Naive thymus-derived CD4-positive, alpha-beta T cell (primary cell): ENCODE measurements around the gene NAB2. TPM values are rescaled to one million over a fixed set of nuclear protein-coding genes. Genes with fewer than 3 reads are reported as not detected.

Source experiments
- ATAC-seq: fragments of 150-1000 bp; cut with Tn5 transposase; 2 replicates; pipeline ENCODE4 v1.10.0; 2021; ENCODE audit warnings: mild to moderate bottlenecking, moderate library complexity
- CTCF ChIA-PET: fragments of 350-600 bp; sonication (Branson Sonifier 250); formaldehyde crosslinking; loops from one replicate; lab custom pipeline; 2021; ENCODE audit warnings: antibody characterized with exemption; lab: Charles Lee
- POLR2A ChIA-PET: fragments of 350-600 bp; sonication (Branson Sonifier 250); formaldehyde crosslinking; loops from one replicate; lab custom pipeline; 2021; ENCODE audit warnings: antibody characterized with exemption, inconsistent platforms; lab: Charles Lee
- DNase-seq, 9 donors: peaks; one replicate each; pipeline versions ENCODE4 v3.0.0 to v3.0.0-alpha.2; 2020 to 2022; ENCODE audit warnings: mixed read lengths in 1 of 9
- H3K27ac ChIP-seq: one replicate; pipeline ENCODE4 v1.7.0; 2013; ENCODE audit warnings: mild to moderate bottlenecking, low read depth, low read length, moderate library complexity
- H3K27me3 ChIP-seq, 2 donors: one replicate each; pipeline ENCODE4 v1.7.0; 2013; ENCODE audit warnings: low read length in 2 of 2, mild to moderate bottlenecking in 2 of 2, moderate library complexity in 2 of 2; ENCODE audit not compliant: control insufficient read depth in 2 of 2, insufficient read depth in 2 of 2
- H3K36me3 ChIP-seq, 3 experiments: 1 replicate in 2 of 3; 2 replicates in 1 of 3; pipeline ENCODE4 v1.7.0; 2013; ENCODE audit warnings: low read length in 3 of 3, mild to moderate bottlenecking in 3 of 3, moderate library complexity in 1 of 3; ENCODE audit not compliant: insufficient read depth in 3 of 3, control insufficient read depth in 2 of 3
- H3K4me1 ChIP-seq, 2 donors: one replicate each; pipeline ENCODE4 v1.7.0; 2013; ENCODE audit warnings: low read length in 2 of 2, mild to moderate bottlenecking in 2 of 2, moderate library complexity in 1 of 2; ENCODE audit not compliant: control insufficient read depth in 2 of 2, insufficient read depth in 2 of 2
- H3K4me3 ChIP-seq: 2 replicates; pipeline ENCODE4 v1.7.0; 2013; ENCODE audit warnings: mild to moderate bottlenecking, low read length
- H3K9me3 ChIP-seq, 3 experiments: 1 replicate in 2 of 3; 2 replicates in 1 of 3; pipeline ENCODE4 v1.7.0; 2013; ENCODE audit warnings: low read length in 3 of 3; ENCODE audit not compliant: control insufficient read depth in 2 of 3
- H3K27ac Mint-ChIP-seq, 9 donors: one replicate each; pipeline ENCODE4 v1.8.0; 2020 to 2022; ENCODE audit warnings: mixed read lengths in 9 of 9, mild to moderate bottlenecking in 8 of 9, moderate library complexity in 5 of 9, inconsistent platforms in 2 of 9
- H3K27me3 Mint-ChIP-seq, 5 donors: one replicate each; pipeline ENCODE4 v1.8.0; 2021 to 2022; ENCODE audit warnings: mixed read lengths in 5 of 5, mild to moderate bottlenecking in 1 of 5
- H3K36me3 Mint-ChIP-seq, 5 donors: one replicate each; pipeline ENCODE4 v1.8.0; 2020 to 2022; ENCODE audit warnings: mixed read lengths in 5 of 5, mild to moderate bottlenecking in 3 of 5, inconsistent platforms in 1 of 5
- H3K4me1 Mint-ChIP-seq, 7 donors: one replicate each; pipeline ENCODE4 v1.8.0; 2020 to 2022; ENCODE audit warnings: mixed read lengths in 7 of 7, mild to moderate bottlenecking in 3 of 7, inconsistent platforms in 1 of 7
- H3K4me3 Mint-ChIP-seq, 10 donors: one replicate each; pipeline ENCODE4 v1.8.0; 2020 to 2022; ENCODE audit warnings: mild to moderate bottlenecking in 10 of 10, mixed read lengths in 10 of 10, moderate library complexity in 6 of 10, inconsistent platforms in 2 of 10
- H3K9me3 Mint-ChIP-seq, 11 donors: one replicate each; pipeline ENCODE4 v1.8.0; 2020 to 2022; ENCODE audit warnings: mixed read lengths in 11 of 11, mild to moderate bottlenecking in 4 of 11, inconsistent platforms in 1 of 11, moderate library complexity in 1 of 11
- intact Hi-C, 2 donors: fragments of 100-400 bp; cut with micrococcal nuclease; formaldehyde crosslinking; loops; one replicate each; pipeline ENCODE4 v1.15.1; 2023
- polyA plus RNA-seq, 2 donors: library from polyadenylated mRNA; unstranded; fragments of 300-500 nt; fragmentation: Illumina TruSeq; gene quantifications; one replicate each; pipeline ENCODE4 v1.2.3, GENCODE V29; 2021
- total RNA-seq, 6 experiments: library from RNA in 5 of 6; stranded (reverse) in 5 of 6; gene quantifications; 1 replicate in 5 of 6; 2 replicates in 1 of 6; pipeline ENCODE4 v1.2.3 and lab custom pipeline; 2021 to 2026

The NAB2 gene
- total RNA-seq (10 to 100 TPM in 3 of 5 experiments, 1 to 10 TPM in 2; 5.7 to 22.4 (median 15.5) TPM), polyA plus RNA-seq (1 to 10 TPM in 1 of 2 donors, under 1 TPM in 1; 0.46 to 2.8 TPM), total RNA-seq (lab: John Stamatoyannopoulos, UW) (15.6 reads per million, percentile 45 among the genes with 10 or more reads in this experiment)

GRCh38 chr12:57088354-57089270 lies at the start of gene NAB2:
NAB2 (plus strand) TSS chr12:57089114; CDS start chr12:57089272, 158 bp downstream.
- H3K27me3 Mint-ChIP-seq = no peaks in the 10 kb centered on the region

GRCh38 chr12:57040211-57040610 lies 48.7 kb upstream of the NAB2 start:
- ATAC-seq = no peak
- peaks cover 0 to 2% (median 0%) of the 10 kb centered on the region in 5 donors for H3K27me3 Mint-ChIP-seq
- Histone ChIP-seq H3K4me1 (no peaks in the 10 kb centered on the region), H3K27ac (no peak overlapping the region), H3K4me3 (no peak overlapping the region), H3K36me3 (no peaks in the 10 kb centered on the region), H3K27me3 (no peaks in the 10 kb centered on the region), H3K9me3 (no peaks in the 10 kb centered on the region)
- ChIA-PET CTCF (interaction anchor here (1.0 to 2.2 kb wide), 6 partner anchors 20 to 36 kb away, joined by 3 to 7 read pairs (median 5); no protein-coding TSS in a partner anchor), POLR2A (interaction anchor here (1.0 to 2.0 kb wide), 2 partner anchors 10 to 71 kb away, joined by 3 to 6 read pairs; partner anchors contain the start of gene STAT6)
- DNase-seq = no peak
- no peak overlapping the region for H3K4me3 Mint-ChIP-seq
- H3K36me3 Mint-ChIP-seq = no peaks in the 10 kb centered on the region
- peak overlapping the region in 2 of 9 donors; percentile 13 to 17 for H3K27ac Mint-ChIP-seq
- H3K9me3 Mint-ChIP-seq = peaks cover 0 to 1% (median 0%) of the 10 kb centered on the region in 11 donors
- peaks cover under 1 to 19% (median 8%) of the 10 kb centered on the region in 7 donors for H3K4me1 Mint-ChIP-seq
- intact Hi-C loops = no loop called here

More at GRCh38 chr12:57088354-57089270, at the start of gene NAB2:
- H3K4me3 Mint-ChIP-seq = peak within 1 kb of the TSS; percentile 94 to 98 (median 96)
- peaks cover 40 to 68% (median 57%) of the 10 kb centered on the region in 7 donors for H3K4me1 Mint-ChIP-seq
- peak; percentile 84 for ATAC-seq
- Histone ChIP-seq H3K4me3 (peak within 1 kb of the TSS; percentile 94), H3K36me3 (peaks cover 0 to 30% (median 7%) of the 10 kb centered on the region in 3 experiments), H3K4me1 (peaks cover 23 to 45% of the 10 kb centered on the region in 2 donors), H3K9me3 (no peaks in the 10 kb centered on the region), H3K27ac (peak within 1 kb of the TSS; percentile 100), H3K27me3 (no peaks in the 10 kb centered on the region)
- ChIA-PET CTCF (interaction anchor here (0.5 to 8.5 kb wide), 5 partner anchors 17 to 335 kb away, joined by 3 to 77 read pairs (median 6); partner anchors contain the start of gene STAT6), POLR2A (interaction anchor here (0.5 to 17.0 kb wide), 11 partner anchors 9 to 899 kb away, joined by 3 to 401 read pairs (median 3); partner anchors contain the start of genes NEMP1 and STAT6)
- peak within 1 kb of the TSS; percentile 94 to 99 (median 97) for H3K27ac Mint-ChIP-seq
- intact Hi-C loops = loop anchor here (1.0 to 5.0 kb wide), 18 partner anchors 10 to 1271 kb away; partner anchors contain the start of genes ARHGAP9 (in 2 of the 2), DDIT3 (in 2 of the 2), NACA (in 2 of the 2) and NEMP1 (in 2 of the 2)
- peak; percentile 79 to 91 (median 88) for DNase-seq
- H3K36me3 Mint-ChIP-seq = peaks cover 0 to 8% (median 0%) of the 10 kb centered on the region in 5 donors
- H3K9me3 Mint-ChIP-seq = peaks cover 0 to 2% (median 0%) of the 10 kb centered on the region in 11 donors

- H3K27ac Mint-ChIP-seq = no peak overlapping the region
- DNase-seq (no peak), ATAC-seq (no peak)
- peaks cover 0 to 1% (median 0%) of the 10 kb centered on the region in 11 donors for H3K9me3 Mint-ChIP-seq
- no peaks in the 10 kb centered on the region for H3K4me1 ChIP-seq
- H3K36me3 ChIP-seq = no peaks in the 10 kb centered on the region
- no peaks in the 10 kb centered on the region for H3K27me3 ChIP-seq
- peaks cover 0 to 2% (median 0%) of the 10 kb centered on the region in 5 donors for H3K27me3 Mint-ChIP-seq
- H3K36me3 Mint-ChIP-seq = no peaks in the 10 kb centered on the region
- no peaks in the 10 kb centered on the region for H3K9me3 ChIP-seq
- H3K4me3 ChIP-seq = no peak overlapping the region
- H3K4me3 Mint-ChIP-seq = no peak overlapping the region
- ChIA-PET POLR2A (interaction anchor here (1.0 to 2.0 kb wide), 2 partner anchors 11 to 71 kb away, joined by 3 to 6 read pairs; partner anchors contain the start of gene STAT6), CTCF (interaction anchor here (1.0 to 2.2 kb wide), 7 partner anchors 16 to 36 kb away, joined by 3 to 7 read pairs (median 5); no protein-coding TSS in a partner anchor)
- H3K27ac ChIP-seq = no peak overlapping the region
- H3K4me1 Mint-ChIP-seq = peaks cover 3 to 23% (median 13%) of the 10 kb centered on the region in 7 donors
- intact Hi-C loops = no loop called here
These were observed 48.2 kb upstream of the NAB2 start for GRCh38 chr12:57040750-57041149.

GRCh38 chr12:57042695-57043094 lies 46.2 kb upstream of the NAB2 start:
- peaks cover 0 to 6% (median 0%) of the 10 kb centered on the region in 5 donors for H3K27me3 Mint-ChIP-seq
- peaks cover 0 to 2% (median 0%) of the 10 kb centered on the region in 11 donors for H3K9me3 Mint-ChIP-seq
- CTCF ChIA-PET = no interaction called here
- Histone ChIP-seq H3K9me3 (no peaks in the 10 kb centered on the region), H3K27me3 (no peaks in the 10 kb centered on the region), H3K27ac (no peak overlapping the region), H3K36me3 (no peaks in the 10 kb centered on the region), H3K4me1 (peaks cover 13% of the 10 kb centered on the region in 2 donors), H3K4me3 (no peak overlapping the region)
- peaks cover 22 to 41% (median 32%) of the 10 kb centered on the region in 7 donors for H3K4me1 Mint-ChIP-seq
- no peaks in the 10 kb centered on the region for H3K36me3 Mint-ChIP-seq
- H3K27ac Mint-ChIP-seq = no peak overlapping the region
- intact Hi-C loops = no loop called here
- no peak for ATAC-seq
- no peak for DNase-seq
- no peak overlapping the region for H3K4me3 Mint-ChIP-seq
- POLR2A ChIA-PET = interaction anchor here (1.3 kb wide), 1 partner anchor 10 kb away, joined by 4 read pairs; no protein-coding TSS in a partner anchor

GRCh38 chr12:57044468-57044867 lies 44.4 kb upstream of the NAB2 start:
- Histone ChIP-seq H3K27ac (no peak overlapping the region), H3K4me1 (peaks cover 19 to 20% of the 10 kb centered on the region in 2 donors), H3K36me3 (no peaks in the 10 kb centered on the region), H3K9me3 (no peaks in the 10 kb centered on the region), H3K4me3 (no peak overlapping the region), H3K27me3 (no peaks in the 10 kb centered on the region)
- intact Hi-C loops = no loop called here
- H3K27ac Mint-ChIP-seq = no peak overlapping the region
- peaks cover 0 to 6% (median 0%) of the 10 kb centered on the region in 5 donors for H3K27me3 Mint-ChIP-seq
- H3K9me3 Mint-ChIP-seq = peaks cover 0 to 2% (median 0%) of the 10 kb centered on the region in 11 donors
- ChIA-PET CTCF (interaction anchor here (0.7 kb wide), 1 partner anchor 16 kb away, joined by 3 read pairs; no protein-coding TSS in a partner anchor), POLR2A (interaction anchor here (0.6 to 1.1 kb wide), 3 partner anchors 12 to 678 kb away, joined by 3 to 4 read pairs (median 4); no protein-coding TSS in a partner anchor)
- no peaks in the 10 kb centered on the region for H3K36me3 Mint-ChIP-seq
- peaks cover 26 to 46% (median 35%) of the 10 kb centered on the region in 7 donors for H3K4me1 Mint-ChIP-seq
- H3K4me3 Mint-ChIP-seq = no peak overlapping the region
- DNase-seq (no peak), ATAC-seq (no peak)

GRCh38 chr12:57044889-57045288 lies 44.0 kb upstream of the NAB2 start:
- no peaks in the 10 kb centered on the region for H3K36me3 Mint-ChIP-seq
- H3K9me3 Mint-ChIP-seq = peaks cover 0 to 2% (median 0%) of the 10 kb centered on the region in 11 donors
- H3K27ac Mint-ChIP-seq = no peak overlapping the region
- no peak for ATAC-seq
- peaks cover 25 to 44% (median 34%) of the 10 kb centered on the region in 7 donors for H3K4me1 Mint-ChIP-seq
- no peaks in the 10 kb centered on the region for H3K9me3 ChIP-seq
- ChIA-PET POLR2A (interaction anchor here (0.9 kb wide), 1 partner anchor 12 kb away, joined by 4 read pairs; no protein-coding TSS in a partner anchor), CTCF (no interaction called here)
- peaks cover 19 to 20% of the 10 kb centered on the region in 2 donors for H3K4me1 ChIP-seq
- no peak overlapping the region for H3K4me3 ChIP-seq
- intact Hi-C loops = no loop called here
- no peak for DNase-seq
- no peak overlapping the region for H3K27ac ChIP-seq
- H3K36me3 ChIP-seq = no peaks in the 10 kb centered on the region
- H3K27me3 Mint-ChIP-seq = peaks cover 0 to 6% (median 0%) of the 10 kb centered on the region in 5 donors
- no peaks in the 10 kb centered on the region for H3K27me3 ChIP-seq
- H3K4me3 Mint-ChIP-seq = no peak overlapping the region
